Measurements from ENCODE around the gene SPOCD1. TPM values are rescaled to one million over a fixed set of nuclear protein-coding genes. Genes with fewer than 3 reads are reported as not detected.
"Not testable (repeated sequence)": the region's sequence is repeated elsewhere in the genome, so short reads cannot be mapped to it uniquely, and the experiment has no call there.

SPOCD1 gene
- total RNA-seq, 4 donors from 2014 or later, result 0.63 to 23.9 (median 23.2) TPM; not detected in 1

DNA sequence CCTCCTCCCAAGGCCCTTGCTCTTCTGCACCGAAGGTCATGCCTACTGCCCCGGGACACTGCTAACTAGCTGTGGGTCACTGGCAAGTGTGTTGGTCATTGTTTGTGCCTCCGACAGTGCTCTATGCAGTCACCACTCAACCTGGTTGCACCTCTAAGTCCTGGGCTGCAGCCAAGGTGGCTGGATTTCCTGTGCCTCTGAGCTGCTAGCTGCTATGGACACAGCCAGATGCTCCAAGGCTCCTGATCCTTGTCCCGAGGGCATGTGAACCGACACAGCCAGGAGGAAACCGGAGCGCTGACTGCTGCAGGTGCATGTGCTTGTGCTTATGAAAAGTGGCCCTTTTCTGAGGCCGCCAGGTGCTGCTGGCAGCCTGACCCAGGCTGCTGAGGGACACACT lies 14.7 kb upstream of the SPOCD1 start:
- TF ChIP-seq, protein P1, sequence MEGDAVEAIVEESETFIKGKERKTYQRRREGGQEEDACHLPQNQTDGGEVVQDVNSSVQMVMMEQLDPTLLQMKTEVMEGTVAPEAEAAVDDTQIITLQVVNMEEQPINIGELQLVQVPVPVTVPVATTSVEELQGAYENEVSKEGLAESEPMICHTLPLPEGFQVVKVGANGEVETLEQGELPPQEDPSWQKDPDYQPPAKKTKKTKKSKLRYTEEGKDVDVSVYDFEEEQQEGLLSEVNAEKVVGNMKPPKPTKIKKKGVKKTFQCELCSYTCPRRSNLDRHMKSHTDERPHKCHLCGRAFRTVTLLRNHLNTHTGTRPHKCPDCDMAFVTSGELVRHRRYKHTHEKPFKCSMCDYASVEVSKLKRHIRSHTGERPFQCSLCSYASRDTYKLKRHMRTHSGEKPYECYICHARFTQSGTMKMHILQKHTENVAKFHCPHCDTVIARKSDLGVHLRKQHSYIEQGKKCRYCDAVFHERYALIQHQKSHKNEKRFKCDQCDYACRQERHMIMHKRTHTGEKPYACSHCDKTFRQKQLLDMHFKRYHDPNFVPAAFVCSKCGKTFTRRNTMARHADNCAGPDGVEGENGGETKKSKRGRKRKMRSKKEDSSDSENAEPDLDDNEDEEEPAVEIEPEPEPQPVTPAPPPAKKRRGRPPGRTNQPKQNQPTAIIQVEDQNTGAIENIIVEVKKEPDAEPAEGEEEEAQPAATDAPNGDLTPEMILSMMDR (IDR thresholded peaks at IDR 0.05), result no peak
- DNase-seq (ENCODE audit: low spot score) (no peak), ATAC-seq (ENCODE audit: low FRiP score) (no peak)

DNA sequence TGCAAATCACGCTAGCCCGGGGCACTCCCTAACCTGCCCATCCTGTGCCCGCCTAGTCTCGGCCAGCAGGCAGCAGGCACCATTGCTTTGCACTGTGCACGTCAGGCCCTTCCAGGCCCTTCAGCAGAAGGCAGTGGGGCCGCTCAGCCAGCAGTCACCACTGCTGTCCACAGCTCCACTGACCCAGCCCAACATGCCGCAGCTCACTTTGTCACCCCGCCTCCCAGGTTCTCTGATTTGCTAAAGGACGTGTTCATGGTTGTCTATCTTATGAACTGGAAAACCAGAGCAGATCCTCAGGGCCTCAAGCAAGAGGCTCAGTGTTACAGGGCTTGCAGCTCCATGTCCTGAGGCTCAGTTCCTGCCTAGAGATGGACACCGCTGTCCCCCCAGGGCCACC lies 14.2 kb upstream of the SPOCD1 start:
- ATAC-seq (ENCODE audit: low FRiP score) (no peak), DNase-seq (ENCODE audit: low spot score) (no peak)
- TF ChIP-seq, protein P1 (IDR thresholded peaks at IDR 0.05), result no peak

DNA sequence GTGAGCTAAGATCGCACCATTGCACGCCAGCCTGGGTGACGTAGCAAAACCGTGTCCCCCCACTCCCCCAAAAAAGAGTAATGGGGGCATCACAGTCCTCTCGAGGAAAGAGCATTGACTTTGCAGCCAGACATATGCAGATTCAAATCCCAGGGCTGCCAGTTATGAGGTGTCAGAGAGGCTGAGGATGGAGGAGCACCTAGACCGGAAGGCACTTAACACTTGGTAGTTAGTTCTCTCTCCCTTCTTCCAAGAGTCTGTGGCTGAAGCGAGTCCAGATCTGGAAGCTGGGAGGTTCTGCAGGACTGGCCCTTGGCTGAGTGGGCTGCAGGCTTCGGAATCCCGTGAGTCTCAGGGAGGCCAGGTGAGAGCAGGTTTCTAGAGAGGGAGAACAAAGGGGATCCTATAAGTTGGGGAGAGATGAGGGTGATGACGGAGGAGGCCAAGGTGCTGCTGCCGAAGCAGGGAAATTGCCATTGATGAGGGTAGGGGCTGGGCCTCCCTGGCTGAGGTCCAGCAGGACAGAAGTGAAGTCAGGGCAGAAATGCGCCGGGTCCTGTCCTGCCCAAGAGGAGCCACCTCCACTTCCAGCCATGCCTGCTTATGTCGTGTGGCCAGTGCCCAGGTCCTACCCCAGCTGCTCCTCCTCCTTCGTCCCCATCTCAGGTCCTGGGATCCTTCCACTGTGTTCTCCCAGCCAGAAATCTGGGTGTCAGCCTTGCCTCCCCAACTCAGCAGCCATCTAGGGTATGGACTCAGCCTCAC lies 13.3 kb upstream of the SPOCD1 start:
- TF ChIP-seq, protein P1 (IDR thresholded peaks at IDR 0.05), result no peak
- DNase-seq (ENCODE audit: low spot score) (no peak), ATAC-seq (ENCODE audit: low FRiP score) (no peak)

DNA sequence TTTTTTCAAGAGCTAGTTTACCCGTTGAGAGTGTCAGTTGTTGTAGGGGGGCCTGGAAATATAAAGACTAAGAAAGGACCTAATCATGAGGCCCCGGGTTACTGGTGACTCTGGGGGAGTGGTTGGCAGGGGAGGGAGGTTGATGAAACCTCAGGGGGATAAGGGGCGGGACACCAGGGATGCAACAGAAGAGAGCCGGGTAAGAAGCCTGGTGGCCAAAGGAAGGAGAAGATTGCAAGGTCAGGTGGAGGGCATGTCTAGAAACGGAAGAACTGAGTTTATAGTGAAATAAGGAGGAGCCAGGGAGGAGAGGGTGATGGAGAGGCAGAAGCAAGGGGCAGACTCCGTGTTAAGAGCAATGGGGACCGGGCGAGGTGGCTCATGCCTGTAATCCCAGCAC lies 12.5 kb upstream of the SPOCD1 start:
- DNase-seq (ENCODE audit: low spot score) (no peak), ATAC-seq (ENCODE audit: low FRiP score) (no peak)
- TF ChIP-seq, protein P1 (IDR thresholded peaks at IDR 0.05), result no peak

DNA sequence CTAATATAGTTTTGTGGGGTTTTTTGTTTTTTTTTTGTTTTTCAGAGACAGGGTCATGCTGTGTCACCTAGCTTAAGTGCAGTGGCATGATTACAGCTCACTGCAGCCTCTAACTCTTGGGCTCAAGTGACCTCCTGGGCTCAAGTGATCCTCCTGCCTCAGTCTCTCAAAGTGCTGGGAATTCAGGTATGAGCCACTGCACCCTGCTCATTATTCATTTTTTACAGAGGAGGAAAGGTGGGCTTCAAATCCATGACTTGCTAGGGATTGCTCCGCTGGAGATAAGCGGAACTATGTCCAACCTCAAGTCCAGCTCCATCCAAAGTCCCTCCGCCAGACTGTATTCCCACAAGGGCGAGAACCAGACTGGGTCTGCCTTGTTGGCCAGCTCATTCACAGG lies 8.0 kb upstream of the SPOCD1 start:
- DNase-seq (ENCODE audit: low spot score), result no peak
- ATAC-seq (ENCODE audit: low FRiP score), result no peak
- TF ChIP-seq, protein P1 (IDR thresholded peaks at IDR 0.05), result no peak

DNA sequence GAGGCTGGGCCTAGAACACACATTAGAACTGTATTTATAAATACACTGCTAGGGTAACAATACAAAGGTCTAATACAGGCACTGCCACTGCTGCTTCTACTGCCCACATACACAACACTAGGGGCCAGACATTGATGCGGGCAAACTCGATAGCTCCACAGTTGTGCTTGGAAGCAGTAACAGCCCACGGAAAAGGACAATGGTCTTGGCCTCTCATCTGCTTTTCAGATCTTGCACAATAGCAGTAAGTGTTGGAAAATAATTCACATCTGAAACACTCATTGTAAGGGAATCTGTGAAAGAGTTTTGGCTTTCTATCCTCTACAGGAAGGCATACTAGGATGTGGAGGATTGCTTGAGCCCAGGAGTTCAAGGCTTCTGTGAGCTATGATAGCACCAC lies 6.9 kb upstream of the SPOCD1 start:
- no peak for DNase-seq (ENCODE audit: low spot score)
- TF ChIP-seq, protein P1 (IDR thresholded peaks at IDR 0.05), result no peak
- ATAC-seq (ENCODE audit: low FRiP score), result no peak

DNA sequence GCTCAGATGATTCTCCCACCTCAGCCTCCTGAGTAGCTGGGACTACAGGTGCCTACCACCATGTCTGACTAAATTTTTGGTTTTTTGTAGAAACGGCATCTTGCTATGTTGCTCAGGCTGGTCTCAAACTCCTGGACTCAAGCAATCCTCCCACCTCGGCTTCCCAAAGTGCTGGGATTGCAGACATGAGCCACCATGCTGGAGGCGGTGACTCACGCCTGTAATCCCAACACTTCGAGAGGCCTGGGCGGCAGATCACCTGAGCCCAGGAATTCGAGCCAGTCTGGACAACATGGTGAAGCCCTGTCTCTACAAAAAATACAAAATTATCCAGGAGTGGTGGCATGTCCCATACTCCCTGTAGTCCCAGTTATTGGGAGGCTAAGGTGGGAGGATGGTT lies 4.4 kb upstream of the SPOCD1 start:
- DNase-seq (ENCODE audit: low spot score); ATAC-seq (ENCODE audit: low FRiP score): not testable (repeated sequence)

All from omental fat pad (tissue), 4 donors.